MM.1S (cell line): ENCODE measurements around the gene LMBR1L.

Source experiments
- DNase-seq: peaks from one replicate; pipeline ENCODE4 v3.0.0-alpha.2; 2015
- H2AFZ ChIP-seq: fragments of 300-600 bp; sonication (generic); 2 replicates; pipeline ENCODE4 v1.6.0; 2016; ENCODE audit warnings: antibody characterized with exemption, low read length
- H3F3A ChIP-seq: fragments of 300-600 bp; sonication (generic); 2 replicates; pipeline ENCODE4 v1.6.1; 2016; ENCODE audit warnings: mild to moderate bottlenecking, antibody characterized with exemption, low read length, moderate library complexity, mixed read lengths; ENCODE audit not compliant: insufficient read depth
- H3K27ac ChIP-seq: fragments of 300-600 bp; sonication (generic); 2 replicates; pipeline ENCODE4 v1.5.1; 2016; ENCODE audit warnings: mild to moderate bottlenecking, low read length
- H3K27me3 ChIP-seq: fragments of 300-600 bp; sonication (generic); replicated peaks from 2 replicates; pipeline ENCODE4 v1.6.0; 2016; ENCODE audit warnings: low read length; ENCODE audit not compliant: insufficient read depth
- H3K36me3 ChIP-seq: fragments of 300-600 bp; sonication (generic); replicated peaks from 2 replicates; pipeline ENCODE4 v1.6.1; 2016; ENCODE audit warnings: mild to moderate bottlenecking, low read length, mixed read lengths; ENCODE audit not compliant: insufficient read depth
- H3K4me1 ChIP-seq: fragments of 300-600 bp; sonication (generic); 2 replicates; pipeline ENCODE4 v1.6.1; 2016; ENCODE audit warnings: low read length, mixed read lengths
- H3K4me2 ChIP-seq: fragments of 300-600 bp; sonication (generic); 2 replicates; pipeline ENCODE4 v1.6.0; 2016; ENCODE audit warnings: low read depth, low read length
- H3K4me3 ChIP-seq: fragments of 300-600 bp; sonication (generic); 2 replicates; pipeline ENCODE4 v1.5.1; 2016; ENCODE audit warnings: low read length, mixed read lengths
- H3K79me2 ChIP-seq: fragments of 300-600 bp; sonication (generic); 2 replicates; pipeline ENCODE4 v1.6.1; 2016; ENCODE audit warnings: mixed run types, low read length, mixed read lengths
- H3K9ac ChIP-seq: fragments of 300-600 bp; sonication (generic); 2 replicates; pipeline ENCODE4 v1.6.1; 2016; ENCODE audit warnings: low read length, mixed read lengths
- H3K9me2 ChIP-seq: fragments of 300-600 bp; sonication (generic); replicated peaks from 2 replicates; pipeline ENCODE4 v1.6.1; 2016; ENCODE audit warnings: mild to moderate bottlenecking, low read length, mixed read lengths; ENCODE audit not compliant: insufficient read depth
- H3K9me3 ChIP-seq: fragments of 300-600 bp; sonication (generic); replicated peaks from 2 replicates; pipeline ENCODE4 v1.6.1; 2016; ENCODE audit warnings: mild to moderate bottlenecking, low read length, mixed read lengths; ENCODE audit not compliant: insufficient read depth
- H4K20me1 ChIP-seq: fragments of 300-600 bp; sonication (generic); 2 replicates; pipeline ENCODE4 v1.6.1; 2016; ENCODE audit warnings: mild to moderate bottlenecking, low read length, moderate library complexity, mixed read lengths; ENCODE audit not compliant: insufficient read depth
- EZH2 ChIP-seq: fragments of 300-600 bp; sonication (generic); optimal IDR thresholded peaks from 2 replicates; pipeline ENCODE3; 2017; ENCODE audit warnings: low read depth, mild to moderate bottlenecking, antibody characterized with exemption, low read length, mixed read lengths
- EZH2phosphoT487 ChIP-seq: fragments of 300-600 bp; sonication (generic); IDR thresholded peaks from 2 replicates; pipeline ENCODE4 v1.6.1; 2018; ENCODE audit warnings: antibody characterized with exemption, low read length
- TF ChIP-seq, protein P1 (sequence below): fragments of 300-600 bp; sonication (generic); IDR thresholded peaks from 2 replicates; pipeline ENCODE4 v1.5.1; 2016; ENCODE audit warnings: antibody characterized with exemption, low read length, mixed read lengths

LMBR1L gene

DNA sequence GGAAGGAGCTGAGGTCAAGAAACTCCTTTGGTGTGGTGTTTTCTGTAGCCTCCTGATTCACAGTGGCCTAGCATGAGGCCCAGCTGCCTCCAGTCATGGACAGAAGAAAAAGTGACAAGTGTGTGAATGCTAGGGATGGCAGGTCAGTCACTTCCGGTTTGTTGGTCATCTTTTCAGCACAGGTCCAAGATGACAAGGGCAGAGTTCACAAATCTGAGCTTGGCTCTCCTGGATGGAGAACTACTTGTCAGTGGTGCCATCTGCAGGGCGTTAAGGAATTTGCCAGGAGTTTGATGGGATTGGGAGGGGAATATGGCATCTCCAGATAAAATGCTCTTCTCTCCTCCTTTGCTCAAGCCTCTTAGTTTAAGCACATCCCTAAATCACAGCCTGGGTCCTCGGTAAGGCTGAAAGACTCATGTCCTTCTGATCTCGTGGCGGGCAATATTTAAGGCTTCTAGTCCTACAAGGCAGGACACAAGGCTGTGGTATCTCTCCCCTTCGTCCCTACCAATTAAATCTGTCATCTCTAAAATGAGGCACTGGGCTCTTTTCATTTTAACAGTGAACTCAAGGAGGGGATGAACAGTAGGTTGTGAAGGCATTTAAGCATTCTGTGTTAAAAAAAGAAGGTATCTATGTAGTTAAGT, 10.5 kb upstream of the LMBR1L start:
- Histone ChIP-seq H2AFZ (no peak overlapping the region), H3F3A (peaks cover 6% of the 10 kb centered on the region), H3K4me3 (no peak overlapping the region), H3K27ac (no peak overlapping the region), H3K27me3 (no peaks in the 10 kb centered on the region), H3K9me3 (no peaks in the 10 kb centered on the region), H3K4me1 (no peaks in the 10 kb centered on the region), H3K79me2 (no peaks in the 10 kb centered on the region), H3K4me2 (no peak overlapping the region), H3K9me2 (no peaks in the 10 kb centered on the region), H4K20me1 (no peaks in the 10 kb centered on the region), H3K9ac (no peak overlapping the region), H3K36me3 (no peaks in the 10 kb centered on the region)
- no peak for DNase-seq
- TF ChIP-seq, protein P1, sequence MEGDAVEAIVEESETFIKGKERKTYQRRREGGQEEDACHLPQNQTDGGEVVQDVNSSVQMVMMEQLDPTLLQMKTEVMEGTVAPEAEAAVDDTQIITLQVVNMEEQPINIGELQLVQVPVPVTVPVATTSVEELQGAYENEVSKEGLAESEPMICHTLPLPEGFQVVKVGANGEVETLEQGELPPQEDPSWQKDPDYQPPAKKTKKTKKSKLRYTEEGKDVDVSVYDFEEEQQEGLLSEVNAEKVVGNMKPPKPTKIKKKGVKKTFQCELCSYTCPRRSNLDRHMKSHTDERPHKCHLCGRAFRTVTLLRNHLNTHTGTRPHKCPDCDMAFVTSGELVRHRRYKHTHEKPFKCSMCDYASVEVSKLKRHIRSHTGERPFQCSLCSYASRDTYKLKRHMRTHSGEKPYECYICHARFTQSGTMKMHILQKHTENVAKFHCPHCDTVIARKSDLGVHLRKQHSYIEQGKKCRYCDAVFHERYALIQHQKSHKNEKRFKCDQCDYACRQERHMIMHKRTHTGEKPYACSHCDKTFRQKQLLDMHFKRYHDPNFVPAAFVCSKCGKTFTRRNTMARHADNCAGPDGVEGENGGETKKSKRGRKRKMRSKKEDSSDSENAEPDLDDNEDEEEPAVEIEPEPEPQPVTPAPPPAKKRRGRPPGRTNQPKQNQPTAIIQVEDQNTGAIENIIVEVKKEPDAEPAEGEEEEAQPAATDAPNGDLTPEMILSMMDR, result peak; percentile 43
- no peak for TF ChIP-seq EZH2
- no peak for TF ChIP-seq EZH2phosphoT487

DNA sequence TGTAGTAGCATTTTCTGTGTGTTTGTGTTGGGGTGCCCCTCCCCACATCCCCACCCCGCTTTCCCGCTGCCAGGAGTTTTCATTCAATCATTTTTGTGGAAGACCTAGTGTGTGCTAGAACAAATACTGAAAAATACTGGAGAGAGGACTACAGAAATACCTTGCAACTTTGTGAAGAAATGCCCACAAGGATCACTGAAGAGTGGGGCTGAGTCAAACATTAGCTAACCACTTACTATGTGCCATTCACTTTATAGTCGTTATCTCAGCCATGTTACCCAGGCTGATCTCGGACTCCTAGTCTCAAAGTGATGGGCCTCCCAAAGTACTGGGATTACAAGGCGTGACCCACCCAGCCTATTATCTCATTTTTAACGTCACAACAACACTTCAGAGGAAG, 559 bp upstream of the LMBR1L start:
- peaks cover 9% of the 10 kb centered on the region; the same call in 1 of the 2 replicates for H3K4me1 ChIP-seq
- H3K9me2 ChIP-seq, result no peaks in the 10 kb centered on the region
- peak overlapping the region; percentile 16; the same call in 1 of the 2 replicates for H3K9ac ChIP-seq
- H2AFZ ChIP-seq, result peak overlapping the region; percentile 84
- peaks cover 11% of the 10 kb centered on the region; the same call in 1 of the 2 replicates for H3K79me2 ChIP-seq
- peaks cover 4% of the 10 kb centered on the region for H3F3A ChIP-seq
- H3K27me3 ChIP-seq, result no peaks in the 10 kb centered on the region
- H3K36me3 ChIP-seq, result no peaks in the 10 kb centered on the region
- DNase-seq, result no peak
- H3K4me3 ChIP-seq, result peak overlapping the region; percentile 94
- no peak overlapping the region; the same call in 1 of the 2 replicates for H3K27ac ChIP-seq
- no peaks in the 10 kb centered on the region for H3K9me3 ChIP-seq
- peak overlapping the region; percentile 68 for H3K4me2 ChIP-seq
- H4K20me1 ChIP-seq, result no peaks in the 10 kb centered on the region
- TF ChIP-seq EZH2, result no peak
- no peak for TF ChIP-seq EZH2phosphoT487
- TF ChIP-seq, protein P1, result no peak

DNA sequence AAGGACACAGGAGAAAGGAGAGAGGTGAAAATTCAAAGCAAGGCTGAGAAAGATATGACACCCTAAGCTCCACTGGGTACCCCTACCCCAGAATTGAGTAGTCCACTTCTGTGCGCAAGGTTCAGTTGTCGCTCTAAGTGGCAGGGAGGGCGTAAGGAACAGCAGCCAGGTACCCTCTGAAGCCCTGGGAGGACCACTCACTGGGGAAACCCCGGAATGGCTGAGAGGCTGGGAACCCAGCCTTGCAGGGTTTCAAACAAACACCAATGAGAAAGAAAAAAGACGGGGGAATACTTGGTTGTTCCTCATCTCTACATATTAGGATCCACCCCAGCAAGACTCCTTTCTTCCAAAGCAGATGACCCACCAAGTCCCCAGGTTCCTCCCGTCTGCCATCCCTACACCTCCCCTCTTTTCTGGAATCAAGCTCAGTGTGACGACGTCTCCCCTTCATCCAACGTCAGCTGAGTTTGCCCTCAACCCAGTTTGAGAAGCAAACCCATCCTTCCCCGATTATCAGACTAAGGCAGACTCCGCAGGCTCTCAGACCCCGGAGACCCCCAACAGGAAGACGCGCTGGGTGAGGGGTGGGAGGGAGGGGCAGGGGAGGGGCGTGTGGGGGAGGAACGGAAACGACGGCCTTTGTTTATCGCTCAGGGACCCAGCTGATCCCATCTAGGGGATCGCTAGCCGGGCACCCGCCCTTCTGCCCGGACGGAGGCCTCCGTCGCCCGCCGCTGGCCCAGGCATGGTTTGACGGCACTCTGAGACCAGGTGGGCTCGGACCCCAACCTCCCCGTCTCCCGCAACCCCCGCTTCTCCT, 795 bp downstream of the LMBR1L start:
- Histone ChIP-seq H2AFZ (peak overlapping the region; percentile 89), H3K27me3 (no peaks in the 10 kb centered on the region), H3K9ac (peak overlapping the region; percentile 77; the same call in 1 of the 2 replicates), H3K36me3 (no peaks in the 10 kb centered on the region), H3K9me2 (no peaks in the 10 kb centered on the region), H3K4me2 (peak overlapping the region; percentile 73), H3K27ac (peak overlapping the region; percentile 51; the same call in 1 of the 2 replicates), H3F3A (peaks cover 4% of the 10 kb centered on the region), H3K4me3 (peak overlapping the region; percentile 94), H4K20me1 (no peaks in the 10 kb centered on the region), H3K79me2 (peaks cover 11% of the 10 kb centered on the region; the same call in 1 of the 2 replicates), H3K4me1 (peaks cover 9% of the 10 kb centered on the region; the same call in 1 of the 2 replicates), H3K9me3 (no peaks in the 10 kb centered on the region)
- TF ChIP-seq EZH2 (no peak), EZH2phosphoT487 (no peak)
- TF ChIP-seq, protein P1, result no peak
- DNase-seq, result no peak
